Liver (tissue), 9 donors: ENCODE results near the gene LGALS7B. TPM values are rescaled to one million over a fixed set of nuclear protein-coding genes. Genes with fewer than 3 reads are reported as not detected.

Experiments
- DNase-seq: peaks from one replicate; pipeline ENCODE4 v3.0.0-alpha.2; 2017; ENCODE audit warnings: low spot score
- H3K27ac ChIP-seq, 2 donors: one replicate each; pipeline ENCODE4 v1.7.0; 2013; ENCODE audit warnings: inconsistent platforms in 2 of 2, low read length in 2 of 2, control low read depth in 1 of 2, low read depth in 1 of 2, mild to moderate bottlenecking in 1 of 2
- H3K27me3 ChIP-seq, 4 donors: one replicate each; pipeline versions ENCODE4 v1.6.1 to v1.7.0; 2013; ENCODE audit warnings: low read length in 3 of 4, inconsistent platforms in 1 of 4, mild to moderate bottlenecking in 1 of 4, moderate library complexity in 1 of 4; ENCODE audit not compliant: control insufficient read depth in 4 of 4, insufficient read depth in 4 of 4
- H3K36me3 ChIP-seq, 4 donors: one replicate each; pipeline versions ENCODE4 v1.6.1 to v1.7.0; 2013; ENCODE audit warnings: low read length in 3 of 4, mild to moderate bottlenecking in 3 of 4, low read depth in 1 of 4, moderate library complexity in 1 of 4; ENCODE audit not compliant: control insufficient read depth in 4 of 4, insufficient read depth in 3 of 4
- H3K4me1 ChIP-seq, 4 donors: one replicate each; pipeline versions ENCODE4 v1.6.1 to v1.7.0; 2013; ENCODE audit warnings: low read length in 3 of 4, mild to moderate bottlenecking in 3 of 4, moderate library complexity in 1 of 4; ENCODE audit not compliant: control insufficient read depth in 4 of 4, insufficient read depth in 4 of 4
- H3K4me3 ChIP-seq, 3 donors: one replicate each; pipeline versions ENCODE4 v1.6.1 to v1.7.0; 2013; ENCODE audit warnings: low read length in 3 of 3, control low read depth in 1 of 3, low read depth in 1 of 3, mild to moderate bottlenecking in 1 of 3
- H3K9ac ChIP-seq, 2 donors: one replicate each; pipeline ENCODE4 v1.7.0; 2013; ENCODE audit warnings: low read length in 2 of 2, mild to moderate bottlenecking in 2 of 2, moderate library complexity in 2 of 2, control low read depth in 1 of 2, low read depth in 1 of 2
- H3K9me3 ChIP-seq, 4 donors: one replicate each; pipeline versions ENCODE4 v1.6.1 to v1.7.0; 2013; ENCODE audit warnings: low read length in 3 of 4; ENCODE audit not compliant: control insufficient read depth in 4 of 4
- EGR1 ChIP-seq, 2 donors: IDR thresholded peaks; 2 replicates each; pipeline ENCODE4 v1.6.1; 2016 to 2018; ENCODE audit warnings: antibody characterized with exemption in 2 of 2, low read depth in 2 of 2
- FOXA1 ChIP-seq: IDR thresholded peaks from 2 replicates; pipeline ENCODE4 v1.6.1; 2016; ENCODE audit warnings: antibody characterized with exemption
- FOXA2 ChIP-seq: IDR thresholded peaks from 2 replicates; pipeline ENCODE4 v1.6.1; 2016; ENCODE audit warnings: antibody characterized with exemption
- GABPA ChIP-seq, 2 donors: IDR thresholded peaks in 1 of 2; conservative IDR thresholded peaks in 1 of 2; 2 replicates each; pipeline ENCODE4 v1.6.1; 2016; ENCODE audit warnings: antibody characterized with exemption in 2 of 2, mild to moderate bottlenecking in 1 of 2, moderate library complexity in 1 of 2
- HNF4A ChIP-seq, 2 donors: conservative IDR thresholded peaks; 2 replicates each; pipeline ENCODE4 v1.6.1; 2016; ENCODE audit warnings: antibody characterized with exemption in 2 of 2, mild to moderate bottlenecking in 2 of 2
- HNF4G ChIP-seq: IDR thresholded peaks from 2 replicates; pipeline ENCODE4 v1.6.1; 2016; ENCODE audit warnings: antibody characterized with exemption
- JUND ChIP-seq, 2 donors: IDR thresholded peaks; 2 replicates each; pipeline ENCODE4 v1.6.1; 2016; ENCODE audit warnings: antibody characterized with exemption in 2 of 2
- MAX ChIP-seq: IDR thresholded peaks from 2 replicates; pipeline ENCODE4 v1.6.1; 2016; ENCODE audit warnings: antibody characterized with exemption
- NR2F2 ChIP-seq: IDR thresholded peaks from 2 replicates; pipeline ENCODE4 v1.6.1; 2016; ENCODE audit warnings: antibody characterized with exemption
- RAD21 ChIP-seq, 2 donors: IDR thresholded peaks; 2 replicates each; pipeline ENCODE4 v1.6.1; 2016; ENCODE audit warnings: antibody characterized with exemption in 2 of 2, mild to moderate bottlenecking in 2 of 2
- RXRA ChIP-seq, 2 donors: IDR thresholded peaks; 2 replicates each; pipeline ENCODE4 v1.6.1; 2017 to 2018; ENCODE audit warnings: antibody characterized with exemption in 2 of 2, mild to moderate bottlenecking in 1 of 2
- SP1 ChIP-seq: IDR thresholded peaks from 2 replicates; pipeline ENCODE4 v1.6.1; 2018; ENCODE audit warnings: antibody characterized with exemption, mild to moderate bottlenecking
- TAF1 ChIP-seq: conservative IDR thresholded peaks from 2 replicates; pipeline ENCODE4 v1.6.1; 2016; ENCODE audit warnings: antibody characterized with exemption, mild to moderate bottlenecking
- YY1 ChIP-seq: IDR thresholded peaks from 2 replicates; pipeline ENCODE4 v1.6.1; 2016; ENCODE audit warnings: antibody characterized with exemption, mild to moderate bottlenecking
- WGBS: extraction: QIAGEN DNeasy Blood & Tissue Kit; methylation state at CpG from one replicate; pipeline ENCODE4 v1.1.7; 2013; 5-methylcytosine and 5-hydroxymethylcytosine counted together
- polyA plus RNA-seq, 2 donors: library from polyadenylated mRNA; stranded (reverse) in 1 of 2; unstranded in 1 of 2; fragments of 200-250 nt in 1 of 2; fragments of >200 nt in 1 of 2; fragmentation: Nextera tagmentation in 1 of 2; extraction: Ambion mirVana in 1 of 2; gene quantifications; one replicate each; pipeline versions ENCODE4 v1.2.1 to v1.2.3, GENCODE V29; 2013 to 2015
- total RNA-seq, 2 donors: library from RNA; depleted of rRNA; stranded (reverse); fragments of >200 nt; gene quantifications; one replicate each; pipeline ENCODE4 v1.2.3, GENCODE V29; 2014
- TF ChIP-seq, protein P1 (sequence below): IDR thresholded peaks from 2 replicates; pipeline ENCODE4 v1.6.1; 2016; ENCODE audit warnings: antibody characterized with exemption
- TF ChIP-seq, protein P2 (sequence below): IDR thresholded peaks from 2 replicates; pipeline ENCODE4 v1.6.1; 2016; ENCODE audit warnings: antibody characterized with exemption, mild to moderate bottlenecking
- TF ChIP-seq, protein P3 (sequence below): IDR thresholded peaks from 2 replicates; pipeline ENCODE4 v1.6.1; 2016; ENCODE audit warnings: antibody characterized with exemption
- TF ChIP-seq, protein P4 (sequence below): fragments of 150-350 bp; IDR thresholded peaks from 2 replicates; pipeline ENCODE4 v1.5.1; 2017; ENCODE audit warnings: improper control_type of control experiment, low read depth, low read length; ENCODE audit not compliant: missing input control
- donor health status: healthy.
- donor health status: healthy.
- donor health status: healthy.
- donor health status: healthy.
- donor health status: healthy.

The LGALS7B gene
- total and polyA plus RNA-seq, 4 donors = 0.36 TPM; not detected in 3

- WGBS = 92% methylated on average over 6 of the region's 6 CpGs
Observed at GRCh38 chr19:38742906-38743305, 46.1 kb upstream of the LGALS7B start.

More at GRCh38 chr19:38742906-38743305, 46.1 kb upstream of the LGALS7B start:
- no peak for DNase-seq
- Histone ChIP-seq H3K27ac (no peak overlapping the region), H3K36me3 (no peaks in the 10 kb centered on the region), H3K9ac (no peak overlapping the region), H3K9me3 (no peaks in the 10 kb centered on the region), H3K4me3 (no peak overlapping the region), H3K4me1 (no peaks in the 10 kb centered on the region), H3K27me3 (no peaks in the 10 kb centered on the region)
- no peak for TF ChIP-seq RXRA (IDR thresholded peaks at IDR 0.05)
- TF ChIP-seq, protein P1, sequence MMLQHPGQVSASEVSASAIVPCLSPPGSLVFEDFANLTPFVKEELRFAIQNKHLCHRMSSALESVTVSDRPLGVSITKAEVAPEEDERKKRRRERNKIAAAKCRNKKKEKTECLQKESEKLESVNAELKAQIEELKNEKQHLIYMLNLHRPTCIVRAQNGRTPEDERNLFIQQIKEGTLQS = no peak
- TF ChIP-seq, protein P2, sequence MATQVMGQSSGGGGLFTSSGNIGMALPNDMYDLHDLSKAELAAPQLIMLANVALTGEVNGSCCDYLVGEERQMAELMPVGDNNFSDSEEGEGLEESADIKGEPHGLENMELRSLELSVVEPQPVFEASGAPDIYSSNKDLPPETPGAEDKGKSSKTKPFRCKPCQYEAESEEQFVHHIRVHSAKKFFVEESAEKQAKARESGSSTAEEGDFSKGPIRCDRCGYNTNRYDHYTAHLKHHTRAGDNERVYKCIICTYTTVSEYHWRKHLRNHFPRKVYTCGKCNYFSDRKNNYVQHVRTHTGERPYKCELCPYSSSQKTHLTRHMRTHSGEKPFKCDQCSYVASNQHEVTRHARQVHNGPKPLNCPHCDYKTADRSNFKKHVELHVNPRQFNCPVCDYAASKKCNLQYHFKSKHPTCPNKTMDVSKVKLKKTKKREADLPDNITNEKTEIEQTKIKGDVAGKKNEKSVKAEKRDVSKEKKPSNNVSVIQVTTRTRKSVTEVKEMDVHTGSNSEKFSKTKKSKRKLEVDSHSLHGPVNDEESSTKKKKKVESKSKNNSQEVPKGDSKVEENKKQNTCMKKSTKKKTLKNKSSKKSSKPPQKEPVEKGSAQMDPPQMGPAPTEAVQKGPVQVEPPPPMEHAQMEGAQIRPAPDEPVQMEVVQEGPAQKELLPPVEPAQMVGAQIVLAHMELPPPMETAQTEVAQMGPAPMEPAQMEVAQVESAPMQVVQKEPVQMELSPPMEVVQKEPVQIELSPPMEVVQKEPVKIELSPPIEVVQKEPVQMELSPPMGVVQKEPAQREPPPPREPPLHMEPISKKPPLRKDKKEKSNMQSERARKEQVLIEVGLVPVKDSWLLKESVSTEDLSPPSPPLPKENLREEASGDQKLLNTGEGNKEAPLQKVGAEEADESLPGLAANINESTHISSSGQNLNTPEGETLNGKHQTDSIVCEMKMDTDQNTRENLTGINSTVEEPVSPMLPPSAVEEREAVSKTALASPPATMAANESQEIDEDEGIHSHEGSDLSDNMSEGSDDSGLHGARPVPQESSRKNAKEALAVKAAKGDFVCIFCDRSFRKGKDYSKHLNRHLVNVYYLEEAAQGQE = no peak
- TF ChIP-seq GABPA (IDR thresholded peaks at IDR 0.05 in 1 of 2, conservative IDR thresholded peaks at IDR 0.05 in 1 of 2) = no peak
- TF ChIP-seq MAX = no peak
- no peak for TF ChIP-seq RAD21 (IDR thresholded peaks at IDR 0.05)
- TF ChIP-seq HNF4A (conservative IDR thresholded peaks at IDR 0.05) = no peak
- no peak for TF ChIP-seq FOXA1
- TF ChIP-seq SP1 = no peak
- no peak for TF ChIP-seq EGR1 (IDR thresholded peaks at IDR 0.05; ENCODE audit: low read depth in 2 of 2)
- TF ChIP-seq, protein P3, sequence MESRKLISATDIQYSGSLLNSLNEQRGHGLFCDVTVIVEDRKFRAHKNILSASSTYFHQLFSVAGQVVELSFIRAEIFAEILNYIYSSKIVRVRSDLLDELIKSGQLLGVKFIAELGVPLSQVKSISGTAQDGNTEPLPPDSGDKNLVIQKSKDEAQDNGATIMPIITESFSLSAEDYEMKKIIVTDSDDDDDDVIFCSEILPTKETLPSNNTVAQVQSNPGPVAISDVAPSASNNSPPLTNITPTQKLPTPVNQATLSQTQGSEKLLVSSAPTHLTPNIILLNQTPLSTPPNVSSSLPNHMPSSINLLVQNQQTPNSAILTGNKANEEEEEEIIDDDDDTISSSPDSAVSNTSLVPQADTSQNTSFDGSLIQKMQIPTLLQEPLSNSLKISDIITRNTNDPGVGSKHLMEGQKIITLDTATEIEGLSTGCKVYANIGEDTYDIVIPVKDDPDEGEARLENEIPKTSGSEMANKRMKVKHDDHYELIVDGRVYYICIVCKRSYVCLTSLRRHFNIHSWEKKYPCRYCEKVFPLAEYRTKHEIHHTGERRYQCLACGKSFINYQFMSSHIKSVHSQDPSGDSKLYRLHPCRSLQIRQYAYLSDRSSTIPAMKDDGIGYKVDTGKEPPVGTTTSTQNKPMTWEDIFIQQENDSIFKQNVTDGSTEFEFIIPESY = no peak
- TF ChIP-seq TAF1 = no peak
- TF ChIP-seq JUND (IDR thresholded peaks at IDR 0.05) = no peak
- TF ChIP-seq NR2F2 = no peak
- TF ChIP-seq, protein P4, sequence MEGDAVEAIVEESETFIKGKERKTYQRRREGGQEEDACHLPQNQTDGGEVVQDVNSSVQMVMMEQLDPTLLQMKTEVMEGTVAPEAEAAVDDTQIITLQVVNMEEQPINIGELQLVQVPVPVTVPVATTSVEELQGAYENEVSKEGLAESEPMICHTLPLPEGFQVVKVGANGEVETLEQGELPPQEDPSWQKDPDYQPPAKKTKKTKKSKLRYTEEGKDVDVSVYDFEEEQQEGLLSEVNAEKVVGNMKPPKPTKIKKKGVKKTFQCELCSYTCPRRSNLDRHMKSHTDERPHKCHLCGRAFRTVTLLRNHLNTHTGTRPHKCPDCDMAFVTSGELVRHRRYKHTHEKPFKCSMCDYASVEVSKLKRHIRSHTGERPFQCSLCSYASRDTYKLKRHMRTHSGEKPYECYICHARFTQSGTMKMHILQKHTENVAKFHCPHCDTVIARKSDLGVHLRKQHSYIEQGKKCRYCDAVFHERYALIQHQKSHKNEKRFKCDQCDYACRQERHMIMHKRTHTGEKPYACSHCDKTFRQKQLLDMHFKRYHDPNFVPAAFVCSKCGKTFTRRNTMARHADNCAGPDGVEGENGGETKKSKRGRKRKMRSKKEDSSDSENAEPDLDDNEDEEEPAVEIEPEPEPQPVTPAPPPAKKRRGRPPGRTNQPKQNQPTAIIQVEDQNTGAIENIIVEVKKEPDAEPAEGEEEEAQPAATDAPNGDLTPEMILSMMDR = no peak
- no peak for TF ChIP-seq FOXA2
- no peak for TF ChIP-seq HNF4G
- no peak for TF ChIP-seq YY1
